ENCODE results near the gene SLC7A11.

SLC7A11 gene

DNA sequence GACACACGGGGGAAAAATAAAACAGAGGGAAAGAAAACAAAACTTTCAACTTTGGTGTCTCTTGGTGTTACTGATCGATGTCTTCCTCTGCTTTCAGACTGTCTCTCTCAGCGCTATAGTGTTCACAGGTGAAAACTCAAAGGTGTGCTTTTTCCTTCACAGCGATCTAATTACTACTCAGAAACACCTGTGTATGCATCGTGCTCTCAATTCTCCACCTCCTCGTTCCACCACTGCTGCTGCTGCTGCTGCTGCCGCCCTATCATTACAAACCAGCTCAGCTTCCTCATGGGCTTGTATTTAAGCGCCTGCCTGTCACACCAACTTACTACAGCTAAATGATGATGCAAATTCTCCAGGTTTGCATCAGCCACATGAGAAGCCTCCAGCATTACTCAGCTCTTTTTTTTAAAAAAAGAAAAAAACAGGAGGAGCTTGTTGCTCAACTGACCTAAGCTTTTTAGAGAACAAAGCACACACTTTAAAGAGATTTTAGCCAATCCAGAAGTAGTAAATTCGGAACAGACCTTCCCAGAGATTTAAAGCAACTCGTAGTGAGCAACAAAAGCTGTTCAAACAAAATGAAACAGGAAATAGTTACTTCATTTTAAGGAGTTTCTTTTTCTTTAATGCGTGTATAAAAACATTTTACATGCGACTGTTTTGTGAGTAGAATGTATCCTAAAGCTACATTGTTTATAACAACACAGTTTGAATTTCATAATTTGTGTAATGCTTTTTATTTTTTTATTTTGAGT, at the start of gene SLC7A11:
Gene SLC7A11, minus strand, starts transcription at position 274 of the 758 bp plus-strand sequence. CDS start 280 bp downstream, outside the sequence.
- DNase-seq (ENCODE audit: low read depth, low spot score), result peak; percentile 99

DNA sequence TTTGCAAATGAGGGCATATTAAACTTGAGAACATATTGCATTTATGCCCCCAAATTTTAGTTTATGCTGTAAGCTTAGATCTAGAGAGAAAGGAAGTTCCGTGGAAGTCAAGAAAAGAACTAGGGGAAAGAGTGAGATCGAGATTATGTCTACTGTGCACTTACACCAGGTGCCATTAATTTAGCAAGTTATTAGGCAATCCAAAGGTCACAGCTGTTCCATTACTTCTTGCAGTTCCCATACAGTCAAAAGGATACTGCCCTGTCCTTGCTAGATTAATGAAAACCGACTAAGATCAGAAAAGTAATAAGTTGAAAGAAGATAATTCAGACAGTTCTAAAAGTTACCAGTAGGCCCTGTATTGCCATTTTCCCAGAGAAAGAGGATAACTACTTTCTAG, 49.3 kb upstream of the SLC7A11 start:
- no peak overlapping the region for H3K4me3 ChIP-seq (ENCODE audit: low read depth, low read length)
- in situ Hi-C loops (cut with HindIII; ENCODE audit: low sequenced_read_pairs), result no loop called here
- DNase-seq (ENCODE audit: low read depth, low spot score), result no peak
- TF ChIP-seq, protein P1, sequence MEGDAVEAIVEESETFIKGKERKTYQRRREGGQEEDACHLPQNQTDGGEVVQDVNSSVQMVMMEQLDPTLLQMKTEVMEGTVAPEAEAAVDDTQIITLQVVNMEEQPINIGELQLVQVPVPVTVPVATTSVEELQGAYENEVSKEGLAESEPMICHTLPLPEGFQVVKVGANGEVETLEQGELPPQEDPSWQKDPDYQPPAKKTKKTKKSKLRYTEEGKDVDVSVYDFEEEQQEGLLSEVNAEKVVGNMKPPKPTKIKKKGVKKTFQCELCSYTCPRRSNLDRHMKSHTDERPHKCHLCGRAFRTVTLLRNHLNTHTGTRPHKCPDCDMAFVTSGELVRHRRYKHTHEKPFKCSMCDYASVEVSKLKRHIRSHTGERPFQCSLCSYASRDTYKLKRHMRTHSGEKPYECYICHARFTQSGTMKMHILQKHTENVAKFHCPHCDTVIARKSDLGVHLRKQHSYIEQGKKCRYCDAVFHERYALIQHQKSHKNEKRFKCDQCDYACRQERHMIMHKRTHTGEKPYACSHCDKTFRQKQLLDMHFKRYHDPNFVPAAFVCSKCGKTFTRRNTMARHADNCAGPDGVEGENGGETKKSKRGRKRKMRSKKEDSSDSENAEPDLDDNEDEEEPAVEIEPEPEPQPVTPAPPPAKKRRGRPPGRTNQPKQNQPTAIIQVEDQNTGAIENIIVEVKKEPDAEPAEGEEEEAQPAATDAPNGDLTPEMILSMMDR (IDR thresholded peaks at IDR 0.05; ENCODE audit: low read depth, low read length), result no peak

More for the DNA sequence above, at the start of gene SLC7A11:
- in situ Hi-C loops (cut with HindIII; ENCODE audit: low sequenced_read_pairs), result no loop called here
- H3K4me3 ChIP-seq (ENCODE audit: low read depth, low read length), result peak within 1 kb of the TSS; percentile 58
- TF ChIP-seq, protein P1 (IDR thresholded peaks at IDR 0.05; ENCODE audit: low read depth, low read length), result no peak

DNA sequence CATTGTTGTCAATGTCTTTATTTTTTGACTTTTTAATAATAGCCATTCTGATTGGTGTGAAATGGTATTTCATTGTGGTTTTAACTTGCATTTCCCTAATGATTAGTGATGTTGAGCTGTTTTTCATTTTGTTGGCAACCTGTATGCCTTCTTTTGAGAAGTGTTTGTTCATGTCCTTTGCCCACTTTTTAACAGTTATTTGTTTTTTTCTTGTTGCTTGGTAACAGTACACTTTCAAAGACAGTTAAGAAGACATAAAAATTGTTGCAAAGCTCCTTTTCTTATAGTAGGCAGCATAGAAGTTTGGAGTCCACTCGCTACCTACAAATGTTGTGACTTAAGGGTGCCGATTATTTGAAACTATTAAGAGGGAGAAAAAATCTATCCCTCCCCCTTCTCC, 48.7 kb upstream of the SLC7A11 start:
- in situ Hi-C loops (cut with HindIII; ENCODE audit: low sequenced_read_pairs), result no loop called here
- H3K4me3 ChIP-seq (ENCODE audit: low read depth, low read length), result no peak overlapping the region
- no peak for DNase-seq (ENCODE audit: low read depth, low spot score)
- TF ChIP-seq, protein P1 (IDR thresholded peaks at IDR 0.05; ENCODE audit: low read depth, low read length), result no peak

DNA sequence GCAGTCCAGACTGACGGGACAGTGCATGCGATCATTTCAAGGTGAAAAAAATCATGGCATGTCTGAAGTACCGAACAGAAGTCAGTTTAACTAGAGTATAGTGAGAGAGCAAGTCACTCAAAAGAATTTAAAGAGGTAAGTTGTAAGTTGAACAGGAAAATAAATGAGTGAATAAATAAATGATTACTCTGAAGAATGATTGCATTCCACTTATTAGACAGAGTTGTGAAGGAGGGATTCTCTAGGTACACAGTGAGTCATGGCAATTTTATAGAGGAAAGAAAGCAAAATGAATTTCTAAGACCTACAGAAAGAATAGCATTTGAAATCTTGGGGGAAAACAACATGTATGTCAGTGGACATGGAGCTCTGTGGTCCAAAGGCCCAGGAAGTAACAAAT, 37.1 kb upstream of the SLC7A11 start:
- no peak for DNase-seq (ENCODE audit: low read depth, low spot score)
- in situ Hi-C loops (cut with HindIII; ENCODE audit: low sequenced_read_pairs), result no loop called here
- TF ChIP-seq, protein P1 (IDR thresholded peaks at IDR 0.05; ENCODE audit: low read depth, low read length), result no peak
- no peak overlapping the region for H3K4me3 ChIP-seq (ENCODE audit: low read depth, low read length)

DNA sequence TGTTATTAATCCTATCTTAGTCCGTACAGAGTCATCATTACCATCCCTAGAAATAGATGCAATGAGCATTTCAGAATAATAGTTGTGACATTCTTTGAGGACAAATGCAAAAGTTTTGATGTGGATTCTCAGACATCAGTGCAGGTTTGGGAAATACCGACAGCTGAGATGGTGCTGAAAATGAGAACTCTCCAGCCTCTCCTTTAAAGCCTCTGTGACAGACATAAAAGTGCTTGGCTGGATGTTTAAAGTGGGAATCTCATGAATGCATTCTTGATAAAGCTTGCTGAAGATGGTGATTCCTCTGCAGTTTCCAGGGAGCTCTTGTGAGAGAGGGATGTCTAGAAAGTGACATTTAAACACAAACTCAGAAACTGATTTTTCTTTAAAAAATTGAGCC, 35.0 kb upstream of the SLC7A11 start:
- no peak overlapping the region for H3K4me3 ChIP-seq (ENCODE audit: low read depth, low read length)
- DNase-seq (ENCODE audit: low read depth, low spot score), result no peak
- TF ChIP-seq, protein P1 (IDR thresholded peaks at IDR 0.05; ENCODE audit: low read depth, low read length), result no peak
- in situ Hi-C loops (cut with HindIII; ENCODE audit: low sequenced_read_pairs), result no loop called here

DNA sequence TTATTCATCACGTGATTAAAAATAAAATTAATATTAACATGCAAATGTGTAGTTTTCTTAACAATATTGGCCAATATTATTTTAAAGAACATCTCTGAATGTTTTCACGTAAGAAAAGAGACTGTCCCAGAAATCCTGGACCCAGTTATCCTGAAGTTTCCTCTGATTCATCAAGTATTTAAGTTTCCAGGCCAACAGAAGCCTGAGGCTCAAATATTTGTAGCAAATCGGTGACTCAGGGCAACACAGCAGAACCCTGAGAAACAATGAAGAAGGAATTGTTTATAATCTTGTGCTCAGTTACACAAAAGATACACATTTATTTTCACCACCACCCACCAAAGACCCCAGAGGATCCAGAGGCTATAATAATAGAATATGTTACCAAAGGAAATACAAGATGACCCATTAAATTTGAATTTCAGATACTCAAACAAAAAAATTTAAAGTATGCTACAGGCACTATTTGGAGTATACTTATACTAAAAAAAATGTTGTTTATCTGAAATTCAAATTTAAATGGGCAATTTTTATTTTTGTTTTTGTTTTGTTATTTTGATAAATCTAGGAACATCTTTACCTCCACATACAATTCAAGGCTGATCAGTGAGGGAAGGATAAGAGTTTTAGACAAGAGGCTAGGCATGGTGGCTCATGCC, 33.9 kb upstream of the SLC7A11 start:
- TF ChIP-seq, protein P1 (IDR thresholded peaks at IDR 0.05; ENCODE audit: low read depth, low read length), result no peak
- peak; percentile 90 for DNase-seq (ENCODE audit: low read depth, low spot score)
- in situ Hi-C loops (cut with HindIII; ENCODE audit: low sequenced_read_pairs), result no loop called here
- no peak overlapping the region for H3K4me3 ChIP-seq (ENCODE audit: low read depth, low read length)
